Epithelial cell of prostate (primary cell): Measurements from ENCODE around the gene USP8.
"Not testable (repeated sequence)": the region's sequence is repeated elsewhere in the genome, so short reads cannot be mapped to it uniquely, and the experiment has no call there.

Source experiments
- DNase-seq: peaks from one replicate; pipeline ENCODE4 v3.0.0-alpha.2; 2011; ENCODE audit warnings: low read depth, low spot score
- H3K27ac ChIP-seq: fragments of 450-650 bp; 2 replicates; pipeline ENCODE4 v1.5.1; 2017; ENCODE audit warnings: mild to moderate bottlenecking

USP8 gene

DNA sequence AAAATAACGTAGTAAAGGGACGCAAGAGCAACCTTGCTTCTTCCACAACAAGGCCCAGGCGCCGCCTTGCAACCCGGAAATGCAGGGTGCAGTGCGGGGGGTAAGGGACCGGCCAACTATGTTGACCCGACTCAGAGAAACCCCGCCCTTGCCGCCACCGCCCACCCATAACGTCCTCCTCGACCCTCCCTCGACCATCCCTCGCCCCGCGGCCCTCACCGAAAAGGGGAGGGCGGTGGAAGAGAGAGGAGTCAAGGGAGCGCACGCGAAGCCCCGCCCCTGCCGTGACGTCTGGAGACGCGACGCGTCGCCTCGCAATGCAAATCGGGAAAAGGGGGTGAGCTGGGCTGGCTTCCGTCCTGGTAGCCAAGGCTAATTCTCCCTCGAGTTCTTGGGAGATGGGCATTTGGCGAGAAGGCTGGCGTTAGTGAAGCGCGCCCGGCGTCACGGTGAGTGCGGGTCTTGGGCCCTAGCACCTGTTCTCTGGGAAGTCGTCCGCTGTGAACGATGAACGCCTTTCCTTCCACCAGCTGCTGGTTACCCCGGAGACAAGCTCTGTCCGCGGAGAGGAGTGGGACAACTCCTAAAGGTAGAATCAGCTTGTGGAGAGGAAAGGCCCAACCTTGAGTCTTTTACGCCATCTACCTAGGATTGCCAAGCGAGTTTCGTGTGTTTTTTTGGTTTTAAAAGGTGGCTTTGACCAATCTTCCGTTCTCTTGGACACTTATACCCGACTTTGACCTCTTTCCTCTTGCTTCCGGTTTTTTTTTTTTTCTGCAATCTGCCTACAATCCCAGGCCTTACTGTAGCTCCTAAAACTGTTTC lies at the start of gene USP8:
Gene USP8, plus strand, starts transcription at position 340 of the 825 bp plus-strand sequence. CDS start 14,669 bp downstream, outside the sequence.
- H3K27ac ChIP-seq: peak within 1 kb of the TSS; percentile 79
- DNase-seq: peak; percentile 71

- no peak for DNase-seq
- H3K27ac ChIP-seq: no peak overlapping the region
Measured at GRCh38 chr15:50377867-50378751, 46.1 kb upstream of the USP8 start.

DNA sequence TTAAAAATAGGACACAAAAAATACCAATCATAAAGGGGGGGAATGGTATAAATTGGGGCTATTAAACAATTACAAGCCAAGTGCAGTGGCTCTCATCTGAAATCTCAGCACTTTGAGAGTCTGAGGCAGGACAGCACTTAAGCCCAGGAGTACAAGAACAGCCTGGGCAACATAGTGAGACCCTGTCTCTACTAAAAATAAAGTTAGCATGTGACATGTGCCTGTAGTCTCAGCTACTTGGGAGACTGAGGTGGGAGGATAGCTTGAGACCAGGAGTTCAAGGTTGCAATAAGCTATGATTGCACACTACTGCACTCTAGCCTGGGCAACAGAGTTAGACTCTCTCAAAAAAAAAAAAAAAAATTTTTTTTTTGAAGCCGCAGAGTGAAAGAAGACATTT lies 45.4 kb upstream of the USP8 start:
- DNase-seq: no peak
- H3K27ac ChIP-seq: no peak overlapping the region

DNA sequence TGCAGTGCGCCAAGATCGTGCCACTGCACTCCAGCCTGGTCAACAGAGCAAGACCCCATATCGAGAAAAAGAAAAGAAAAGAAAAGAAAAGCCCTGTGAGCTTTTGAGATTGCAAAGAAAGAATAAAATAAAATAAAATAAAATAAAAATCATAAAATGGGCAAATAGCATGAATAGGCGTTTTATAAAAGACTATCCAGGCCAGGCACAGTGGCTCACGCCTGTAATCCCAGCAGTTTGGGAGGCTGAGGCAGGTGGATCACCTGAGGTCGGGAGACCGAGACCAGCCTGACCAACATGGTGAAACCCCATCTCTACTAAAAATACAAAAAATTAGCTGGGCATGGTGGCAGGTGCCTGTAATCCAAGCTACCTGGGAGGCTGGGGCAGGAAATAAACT lies 44.8 kb upstream of the USP8 start:
- H3K27ac ChIP-seq, DNase-seq: not testable (repeated sequence)

GRCh38 chr15:50380089-50380488 lies 44.1 kb upstream of the USP8 start:
- DNase-seq: no peak
- H3K27ac ChIP-seq: no peak overlapping the region

GRCh38 chr15:50381438-50381837 lies 42.8 kb upstream of the USP8 start:
- no peak for DNase-seq
- H3K27ac ChIP-seq: no peak overlapping the region

GRCh38 chr15:50382408-50382807 lies 41.8 kb upstream of the USP8 start:
- DNase-seq, H3K27ac ChIP-seq: not testable (repeated sequence)

GRCh38 chr15:50390554-50391264 lies 33.5 kb upstream of the USP8 start:
- no peak for DNase-seq

GRCh38 chr15:50391561-50391960 lies 32.6 kb upstream of the USP8 start:
- peak overlapping the region; percentile 7 for H3K27ac ChIP-seq
- not testable (repeated sequence) for DNase-seq

More at GRCh38 chr15:50390554-50391264, 33.5 kb upstream of the USP8 start:
- peak overlapping the region; percentile 7 for H3K27ac ChIP-seq

GRCh38 chr15:50411870-50412269 lies 12.3 kb upstream of the USP8 start:
- no peak for DNase-seq
- H3K27ac ChIP-seq: no peak overlapping the region

DNA sequence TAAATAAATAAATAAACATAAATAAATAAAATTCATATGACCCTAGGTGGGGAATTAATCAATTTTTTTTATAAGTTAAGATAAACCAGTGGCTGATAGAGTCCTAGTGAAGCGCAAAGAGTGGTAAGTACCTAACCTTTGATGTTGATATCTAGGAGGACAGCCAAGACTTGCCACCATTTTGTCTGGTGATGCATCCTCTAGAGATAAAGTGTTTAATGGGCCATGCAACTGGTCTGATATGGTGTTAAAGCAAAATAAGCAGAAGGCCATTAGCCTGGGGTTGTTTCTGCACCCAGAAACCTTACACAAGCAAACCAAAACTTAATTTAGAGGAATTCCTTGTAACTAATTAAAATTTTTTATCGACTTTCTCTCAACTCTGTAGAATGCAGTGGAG lies 9.6 kb upstream of the USP8 start:
- H3K27ac ChIP-seq: no peak overlapping the region
- DNase-seq: no peak

DNA sequence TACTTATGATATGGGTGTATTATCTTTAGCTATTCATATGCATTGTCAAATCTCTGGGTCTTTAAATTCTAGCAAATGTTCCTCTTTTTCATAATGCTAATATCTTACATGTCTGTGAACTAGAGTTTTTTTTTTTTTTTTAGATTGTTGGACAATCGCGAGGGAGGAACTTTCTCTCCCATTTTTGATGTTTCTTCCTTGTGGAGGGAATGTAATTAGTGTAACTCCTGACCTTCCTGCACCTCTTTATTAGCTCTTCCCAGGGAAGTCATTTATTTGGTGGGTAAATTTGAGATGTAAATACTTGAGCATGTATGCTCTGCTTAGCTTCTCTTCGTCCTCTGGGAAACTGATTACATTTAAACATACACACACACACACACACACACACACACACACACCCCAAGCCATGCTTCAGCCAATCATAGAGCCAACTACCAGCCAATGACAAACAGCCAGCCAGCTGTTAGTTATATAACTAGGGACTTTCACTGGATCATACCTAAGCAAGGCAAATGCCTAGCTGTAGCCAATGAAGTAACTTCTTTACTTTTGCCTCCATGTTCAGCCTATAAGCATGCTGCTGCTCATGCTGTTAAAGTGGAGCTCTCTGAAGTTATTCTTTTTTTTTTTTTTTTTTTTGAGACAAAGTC lies 8.3 kb upstream of the USP8 start:
- DNase-seq: peak; percentile 2
- H3K27ac ChIP-seq: no peak overlapping the region

- DNase-seq: no peak
- H3K27ac ChIP-seq: no peak overlapping the region
Measured at GRCh38 chr15:50416890-50417289, 7.3 kb upstream of the USP8 start.

GRCh38 chr15:50418041-50418583 lies 6.1 kb upstream of the USP8 start:
- H3K27ac ChIP-seq: no peak overlapping the region
- no peak for DNase-seq

GRCh38 chr15:50425219-50425618 lies 1.0 kb downstream of the USP8 start:
- DNase-seq: no peak
- peak overlapping the region; percentile 79 for H3K27ac ChIP-seq

DNA sequence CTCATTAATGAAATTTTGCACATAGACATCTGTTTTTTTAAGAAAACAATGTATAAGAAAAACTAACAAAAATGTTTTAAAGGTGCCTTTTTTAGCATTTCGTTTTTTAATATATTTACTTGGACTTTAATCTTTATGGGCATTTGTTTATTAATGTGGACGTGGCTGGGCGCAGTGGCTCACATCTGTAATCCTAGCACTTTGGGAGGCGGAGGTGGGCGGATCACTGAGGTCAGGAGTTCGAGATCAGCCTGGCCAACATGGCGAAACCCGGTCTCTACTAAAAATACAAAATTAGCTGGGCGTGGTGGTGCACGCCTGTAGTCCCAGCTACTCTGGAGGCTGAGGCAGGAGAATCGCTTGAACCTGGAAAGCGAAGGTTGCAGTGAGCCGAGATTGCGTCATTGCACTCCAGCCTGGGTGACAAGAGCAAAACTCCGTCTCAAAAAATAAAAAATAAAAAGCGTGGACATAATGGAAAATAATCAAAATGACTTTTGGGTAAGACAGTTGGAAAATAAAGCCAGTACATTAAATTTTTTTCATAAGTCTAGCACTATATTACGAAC lies 1.6 kb downstream of the USP8 start:
- not testable (repeated sequence) for H3K27ac ChIP-seq, DNase-seq

- no peak overlapping the region for H3K27ac ChIP-seq
- no peak for DNase-seq
Measured at GRCh38 chr15:50426428-50426827, 2.2 kb downstream of the USP8 start.

- H3K27ac ChIP-seq: no peak overlapping the region
- DNase-seq: no peak
Measured at GRCh38 chr15:50431204-50431603, 7.0 kb downstream of the USP8 start.

DNA sequence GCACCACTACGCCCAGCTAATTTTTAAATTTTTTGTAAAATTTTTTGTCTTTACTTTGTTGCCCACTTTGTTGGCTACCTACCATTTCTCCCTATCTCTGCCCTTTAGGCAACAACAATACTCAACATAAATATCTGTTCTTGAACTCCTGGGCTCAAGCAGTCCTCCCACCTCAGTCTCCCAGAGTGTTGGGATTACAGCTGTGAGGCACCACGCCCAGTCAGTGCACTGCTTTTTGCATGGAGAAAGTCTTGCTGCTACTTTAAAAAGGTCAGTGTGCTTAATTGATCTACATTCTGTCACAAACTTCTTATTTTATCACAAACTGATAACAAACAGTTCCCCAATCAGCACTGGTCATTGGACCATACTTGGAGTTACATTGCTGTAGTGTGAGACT lies 8.0 kb downstream of the USP8 start:
- H3K27ac ChIP-seq: no peak overlapping the region
- no peak for DNase-seq
